ENCODE measurements around the gene TMX2. TPM values are rescaled to one million over a fixed set of nuclear protein-coding genes. Genes with fewer than 3 reads are reported as not detected.
A peak's percentile ranks its signal among the peaks of the same experiment; 100 is the strongest.

The TMX2 gene
- total and polyA plus RNA-seq, 3 experiments from 2014 or later = 89.9 to 131 (median 129) TPM

DNA sequence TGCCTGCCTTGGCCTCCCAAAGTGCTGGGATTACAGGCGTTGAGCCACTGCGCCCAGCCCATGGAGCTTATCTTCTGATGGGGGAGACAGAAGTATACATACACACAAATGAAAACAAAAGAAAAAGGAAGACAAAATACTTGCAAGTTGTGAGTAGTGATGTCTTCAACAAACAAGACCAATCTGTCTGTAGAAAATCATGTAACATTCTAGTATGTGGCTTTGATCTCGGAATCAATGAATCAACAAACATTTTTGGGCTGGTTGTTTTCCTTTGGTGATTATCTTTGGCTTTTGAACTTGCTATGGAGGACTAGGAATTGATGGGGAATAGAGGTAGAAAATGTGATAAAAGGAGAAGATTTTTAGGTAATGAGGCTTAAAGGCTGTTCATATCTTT is 45.8 kb downstream of the TMX2 start:
- Mint-ChIP-seq H3K27ac (peak overlapping the region in 1 of 8 donors; percentile 0), H3K4me3 (no peak overlapping the region), H3K36me3 (peaks cover 0 to 7% (median 0%) of the 10 kb centered on the region in 3 donors), H3K4me1 (no peaks in the 10 kb centered on the region), H3K27me3 (no peaks in the 10 kb centered on the region), H3K9me3 (no peaks in the 10 kb centered on the region)
- no peak overlapping the region for H3K4me3 ChIP-seq (ENCODE audit: low read length)
- CTCF ChIA-PET = interaction anchor here (1.6 kb wide), 1 partner anchor 42 kb away, joined by 7 read pairs; no protein-coding TSS in a partner anchor
- no peak for DNase-seq
- H3K36me3 ChIP-seq (ENCODE audit: insufficient read depth, low read length) = no peaks in the 10 kb centered on the region
- no peaks in the 10 kb centered on the region for H3K4me1 ChIP-seq (ENCODE audit: insufficient read depth, low read length)
- POLR2A ChIA-PET = no interaction called here
- H3K27me3 ChIP-seq (ENCODE audit: insufficient read depth, low read length, poor library complexity, severe bottlenecking) = no peaks in the 10 kb centered on the region
- no peaks in the 10 kb centered on the region for H3K9me3 ChIP-seq (ENCODE audit: low read length)
- H3K27ac ChIP-seq (ENCODE audit: low read depth, low read length) = no peak overlapping the region

DNA sequence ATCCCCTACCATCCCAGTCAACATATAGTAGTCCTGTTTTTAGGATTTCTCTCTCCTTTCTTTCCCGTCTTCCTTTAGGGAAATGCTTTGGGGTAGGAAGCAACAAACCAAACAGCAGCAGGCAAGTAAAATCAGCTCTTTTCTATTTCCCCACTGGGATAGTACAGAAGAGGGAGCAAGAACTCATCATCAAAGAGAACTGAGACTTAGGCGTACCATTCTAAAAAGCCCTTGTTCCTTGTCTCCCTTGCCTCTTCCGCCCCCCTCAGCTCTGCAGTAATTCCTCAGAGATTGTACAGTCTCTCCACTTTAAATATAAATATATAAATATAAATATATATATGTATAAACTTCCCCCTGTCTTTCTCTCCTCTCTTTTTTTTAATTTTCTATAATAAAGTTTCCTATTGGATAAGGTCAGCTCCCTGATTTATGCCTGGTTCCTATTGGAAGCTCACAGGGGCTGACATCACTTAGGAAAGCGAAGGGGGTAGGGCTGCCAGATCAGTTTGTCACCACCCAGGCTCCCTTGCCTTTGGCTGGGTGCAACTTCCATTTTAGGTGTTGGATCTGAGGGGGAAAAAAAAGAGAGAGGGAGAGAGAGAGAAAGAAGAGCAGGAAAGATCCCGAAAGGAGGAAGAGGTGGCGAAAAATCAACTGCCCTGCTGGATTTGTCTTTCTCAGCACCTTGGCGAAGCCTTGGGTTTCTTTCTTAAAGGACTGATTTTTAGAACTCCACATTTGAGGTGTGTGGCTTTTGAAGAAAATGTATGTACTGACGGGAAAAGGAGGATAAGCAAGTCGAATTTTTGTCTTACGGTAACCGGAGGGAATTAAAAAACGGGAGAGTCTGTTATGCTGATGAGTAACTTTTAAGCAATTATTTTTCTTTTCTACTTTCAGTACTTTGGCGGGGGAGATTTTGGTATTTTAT is 49.2 kb downstream of the TMX2 start, which contains the start of gene CTNND1:
Gene CTNND1 (plus strand): TSS at position 502 of the 934 bp plus-strand sequence. CDS start 29,677 bp downstream, outside the sequence.
- H3K4me3 ChIP-seq (ENCODE audit: low read length) = no peak within 1 kb of the TSS
- POLR2A ChIA-PET = interaction anchor here (0.6 kb wide), 1 partner anchor 973 kb away, joined by 6 read pairs; no protein-coding TSS in a partner anchor
- Mint-ChIP-seq H3K27me3 (no peaks in the 10 kb centered on the region), H3K27ac (peak within 1 kb of the TSS in 3 of 8 donors; percentile 17 to 92 (median 59)), H3K4me3 (no peak within 1 kb of the TSS), H3K36me3 (peaks cover 0 to 7% (median 3%) of the 10 kb centered on the region in 3 donors), H3K9me3 (no peaks in the 10 kb centered on the region), H3K4me1 (no peaks in the 10 kb centered on the region)
- CTCF ChIA-PET = interaction anchor here (0.6 to 1.8 kb wide), 2 partner anchors 10 to 259 kb away, joined by 3 to 6 read pairs; partner anchors contain the start of gene BTBD18
- H3K27ac ChIP-seq (ENCODE audit: low read depth, low read length) = peak within 1 kb of the TSS; percentile 83
- no peak for DNase-seq
- H3K9me3 ChIP-seq (ENCODE audit: low read length) = no peaks in the 10 kb centered on the region
- no peaks in the 10 kb centered on the region for H3K4me1 ChIP-seq (ENCODE audit: insufficient read depth, low read length)
- no peaks in the 10 kb centered on the region for H3K36me3 ChIP-seq (ENCODE audit: insufficient read depth, low read length)
- H3K27me3 ChIP-seq (ENCODE audit: insufficient read depth, low read length, poor library complexity, severe bottlenecking) = no peaks in the 10 kb centered on the region

DNA sequence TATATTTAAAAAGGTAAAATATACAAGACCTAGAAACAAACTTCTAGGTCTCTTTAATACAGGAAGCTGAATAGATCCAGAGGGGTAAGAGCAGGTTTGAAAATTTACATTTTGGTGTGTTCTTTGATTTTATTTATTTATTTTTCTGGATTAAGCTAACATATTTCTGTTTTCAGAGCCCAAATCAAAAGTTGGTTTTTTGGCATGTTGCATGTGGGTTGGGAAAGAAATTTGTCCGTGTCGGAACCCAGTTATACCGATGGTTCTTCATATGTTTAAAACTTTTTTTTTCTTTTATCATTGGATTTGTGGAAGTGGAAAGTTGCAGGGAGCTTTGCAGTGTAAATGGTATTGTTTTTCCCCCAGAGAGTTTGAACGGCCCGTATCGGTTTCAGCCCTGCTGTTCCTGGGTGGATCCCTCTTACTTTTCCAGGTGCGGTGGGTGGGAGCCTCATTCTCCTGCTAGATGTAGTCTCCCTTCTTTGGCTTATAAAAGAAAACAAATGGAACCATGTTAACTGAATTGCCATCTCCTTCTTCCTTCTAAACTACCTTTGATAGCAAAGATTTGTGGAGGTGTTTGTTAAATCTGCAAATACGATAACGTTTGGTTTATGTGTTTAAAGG is 50.0 kb downstream of the TMX2 start:
- Histone ChIP-seq H3K9me3 (ENCODE audit: low read length) (no peaks in the 10 kb centered on the region), H3K27me3 (ENCODE audit: insufficient read depth, low read length, poor library complexity, severe bottlenecking) (no peaks in the 10 kb centered on the region), H3K36me3 (ENCODE audit: insufficient read depth, low read length) (no peaks in the 10 kb centered on the region), H3K27ac (ENCODE audit: low read depth, low read length) (peak overlapping the region; percentile 83), H3K4me3 (ENCODE audit: low read length) (no peak overlapping the region), H3K4me1 (ENCODE audit: insufficient read depth, low read length) (no peaks in the 10 kb centered on the region)
- Mint-ChIP-seq H3K36me3 (peaks cover 0 to 7% (median 4%) of the 10 kb centered on the region in 3 donors), H3K27me3 (no peaks in the 10 kb centered on the region), H3K9me3 (no peaks in the 10 kb centered on the region), H3K4me1 (no peaks in the 10 kb centered on the region), H3K27ac (peak overlapping the region in 1 of 8 donors; percentile 70), H3K4me3 (no peak overlapping the region)
- ChIA-PET POLR2A (no interaction called here), CTCF (no interaction called here)
- DNase-seq = no peak

DNA sequence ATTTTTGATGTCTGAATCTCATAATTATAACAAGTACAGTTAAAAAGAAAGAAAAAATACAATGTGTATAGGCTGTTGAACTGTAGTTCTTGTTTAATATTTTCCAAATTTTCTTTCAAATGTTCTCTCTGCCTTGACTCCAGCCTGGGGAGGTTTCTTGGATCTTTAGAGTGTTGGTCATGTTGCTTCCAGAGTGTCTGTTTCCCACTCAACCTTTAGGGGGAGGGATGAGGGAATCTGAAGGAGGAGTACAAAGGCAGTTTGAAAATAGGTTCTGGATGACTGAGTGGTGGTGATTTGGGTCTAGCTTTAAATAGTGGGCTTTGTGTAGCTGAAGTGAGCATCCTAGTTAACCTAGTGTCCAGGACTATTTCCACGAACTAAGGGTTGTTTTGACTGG is 51.2 kb downstream of the TMX2 start:
- ChIA-PET CTCF (no interaction called here), POLR2A (no interaction called here)
- no peak for DNase-seq
- Histone ChIP-seq H3K27me3 (ENCODE audit: insufficient read depth, low read length, poor library complexity, severe bottlenecking) (no peaks in the 10 kb centered on the region), H3K27ac (ENCODE audit: low read depth, low read length) (no peak overlapping the region), H3K4me1 (ENCODE audit: insufficient read depth, low read length) (no peaks in the 10 kb centered on the region), H3K36me3 (ENCODE audit: insufficient read depth, low read length) (no peaks in the 10 kb centered on the region), H3K9me3 (ENCODE audit: low read length) (no peaks in the 10 kb centered on the region), H3K4me3 (ENCODE audit: low read length) (no peak overlapping the region)
- no peaks in the 10 kb centered on the region for H3K9me3 Mint-ChIP-seq
- H3K4me3 Mint-ChIP-seq = no peak overlapping the region
- H3K4me1 Mint-ChIP-seq = no peaks in the 10 kb centered on the region
- H3K36me3 Mint-ChIP-seq = peaks cover 0 to 7% (median 4%) of the 10 kb centered on the region in 3 donors
- peak overlapping the region in 1 of 8 donors; percentile 27 for H3K27ac Mint-ChIP-seq
- no peaks in the 10 kb centered on the region for H3K27me3 Mint-ChIP-seq

DNA sequence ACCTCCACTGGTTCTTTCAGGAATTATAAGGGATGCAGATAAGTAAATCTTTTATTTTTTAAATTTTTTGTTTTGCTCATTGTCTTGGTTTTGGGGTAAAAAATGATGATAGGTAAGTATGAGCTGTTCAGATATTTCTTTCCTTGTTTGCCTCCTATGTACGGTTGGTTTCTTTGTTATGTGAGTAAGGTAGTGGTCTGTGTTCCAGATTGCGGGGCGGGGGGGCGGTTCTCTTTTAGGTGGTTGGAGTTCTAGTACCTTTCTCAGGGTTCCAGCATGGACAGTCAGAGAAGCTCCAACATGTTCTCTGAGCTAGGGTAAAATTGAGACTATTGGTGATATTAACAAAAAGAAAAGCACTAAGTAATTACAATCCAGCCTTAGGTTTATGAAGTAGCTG is 51.6 kb downstream of the TMX2 start:
- no peaks in the 10 kb centered on the region for H3K27me3 Mint-ChIP-seq
- H3K4me3 Mint-ChIP-seq = no peak overlapping the region
- H3K4me3 ChIP-seq (ENCODE audit: low read length) = no peak overlapping the region
- ChIA-PET POLR2A (no interaction called here), CTCF (no interaction called here)
- no peaks in the 10 kb centered on the region for H3K9me3 ChIP-seq (ENCODE audit: low read length)
- no peak overlapping the region for H3K27ac Mint-ChIP-seq
- no peaks in the 10 kb centered on the region for H3K9me3 Mint-ChIP-seq
- peaks cover 0 to 7% (median 4%) of the 10 kb centered on the region in 3 donors for H3K36me3 Mint-ChIP-seq
- no peak overlapping the region for H3K27ac ChIP-seq (ENCODE audit: low read depth, low read length)
- no peak for DNase-seq
- no peaks in the 10 kb centered on the region for H3K27me3 ChIP-seq (ENCODE audit: insufficient read depth, low read length, poor library complexity, severe bottlenecking)
- H3K4me1 Mint-ChIP-seq = no peaks in the 10 kb centered on the region
- H3K36me3 ChIP-seq (ENCODE audit: insufficient read depth, low read length) = no peaks in the 10 kb centered on the region
- no peaks in the 10 kb centered on the region for H3K4me1 ChIP-seq (ENCODE audit: insufficient read depth, low read length)

DNA sequence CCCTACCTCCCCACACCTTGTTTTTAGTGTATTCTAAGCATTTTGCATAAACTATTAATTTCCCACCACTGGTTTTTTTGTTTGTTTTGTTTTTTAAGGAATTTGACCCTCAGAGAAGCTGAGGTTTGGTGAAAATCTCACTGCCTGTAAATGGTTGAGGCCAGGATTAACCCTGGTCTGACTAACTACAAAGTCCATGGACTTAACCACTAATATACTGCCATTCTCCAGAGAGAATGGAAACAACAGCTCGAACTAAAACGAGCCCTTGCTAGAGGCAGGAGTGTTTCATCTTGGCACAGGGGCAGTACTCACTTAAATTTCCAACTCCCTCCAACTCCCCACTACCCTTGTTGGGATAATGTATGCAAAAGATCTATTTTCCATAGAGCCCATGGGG is 52.2 kb downstream of the TMX2 start:
- Mint-ChIP-seq H3K4me1 (no peaks in the 10 kb centered on the region), H3K27ac (no peak overlapping the region), H3K9me3 (no peaks in the 10 kb centered on the region), H3K27me3 (no peaks in the 10 kb centered on the region), H3K36me3 (peaks cover 0 to 8% (median 4%) of the 10 kb centered on the region in 3 donors), H3K4me3 (no peak overlapping the region)
- Histone ChIP-seq H3K4me1 (ENCODE audit: insufficient read depth, low read length) (no peaks in the 10 kb centered on the region), H3K4me3 (ENCODE audit: low read length) (no peak overlapping the region), H3K27ac (ENCODE audit: low read depth, low read length) (no peak overlapping the region), H3K9me3 (ENCODE audit: low read length) (no peaks in the 10 kb centered on the region), H3K27me3 (ENCODE audit: insufficient read depth, low read length, poor library complexity, severe bottlenecking) (no peaks in the 10 kb centered on the region), H3K36me3 (ENCODE audit: insufficient read depth, low read length) (no peaks in the 10 kb centered on the region)
- DNase-seq = no peak
- POLR2A ChIA-PET = no interaction called here
- CTCF ChIA-PET = no interaction called here

DNA sequence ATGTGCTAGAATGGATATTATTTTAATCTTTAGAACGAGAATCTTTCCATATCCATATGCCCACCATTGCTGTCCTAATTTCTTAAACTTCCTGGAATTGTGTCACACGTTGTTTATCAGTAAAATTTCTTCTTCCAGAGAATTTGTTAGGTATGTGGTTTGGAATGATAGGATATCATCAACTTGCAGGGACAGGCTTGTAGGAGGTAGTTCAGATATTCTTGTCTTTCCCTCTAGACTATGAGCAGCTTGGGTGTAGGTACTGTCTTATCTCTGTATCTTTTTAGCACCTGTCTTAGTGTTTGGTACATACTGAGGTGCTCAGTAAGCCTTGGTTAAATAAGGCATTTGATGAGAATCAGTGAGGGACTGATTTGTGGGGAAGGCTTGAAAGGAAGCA is 52.6 kb downstream of the TMX2 start:
- H3K27me3 ChIP-seq (ENCODE audit: insufficient read depth, low read length, poor library complexity, severe bottlenecking) = no peaks in the 10 kb centered on the region
- H3K9me3 ChIP-seq (ENCODE audit: low read length) = no peaks in the 10 kb centered on the region
- no peaks in the 10 kb centered on the region for H3K36me3 ChIP-seq (ENCODE audit: insufficient read depth, low read length)
- H3K27ac ChIP-seq (ENCODE audit: low read depth, low read length) = no peak overlapping the region
- DNase-seq = no peak
- Mint-ChIP-seq H3K4me1 (no peaks in the 10 kb centered on the region), H3K4me3 (no peak overlapping the region), H3K27me3 (no peaks in the 10 kb centered on the region), H3K36me3 (peaks cover 0 to 7% (median 4%) of the 10 kb centered on the region in 3 donors), H3K27ac (peak overlapping the region in 1 of 8 donors; percentile 37), H3K9me3 (no peaks in the 10 kb centered on the region)
- H3K4me1 ChIP-seq (ENCODE audit: insufficient read depth, low read length) = no peaks in the 10 kb centered on the region
- ChIA-PET CTCF (no interaction called here), POLR2A (no interaction called here)
- no peak overlapping the region for H3K4me3 ChIP-seq (ENCODE audit: low read length)

DNA sequence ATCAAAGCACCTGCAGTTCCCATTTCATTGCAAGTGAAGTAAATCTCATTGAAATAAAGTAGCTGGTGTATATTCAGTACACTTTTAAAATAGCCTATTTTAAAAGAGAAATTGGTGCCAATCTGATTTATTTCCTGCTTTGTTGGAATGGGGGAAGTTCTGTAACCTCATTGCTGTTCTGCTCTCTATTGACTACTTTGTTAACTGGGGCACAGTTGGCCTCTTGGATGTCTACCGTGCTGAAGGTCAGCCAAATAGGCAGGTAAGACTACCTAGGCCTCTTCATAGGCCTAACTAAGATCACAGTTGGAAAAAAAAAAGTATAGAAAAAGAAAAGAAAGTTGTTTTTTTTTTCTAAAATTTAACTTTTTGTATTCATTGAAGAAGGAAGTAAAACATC is 58.4 kb downstream of the TMX2 start:
- H3K36me3 ChIP-seq (ENCODE audit: insufficient read depth, low read length) = no peaks in the 10 kb centered on the region
- no peak overlapping the region for H3K4me3 Mint-ChIP-seq
- POLR2A ChIA-PET = interaction anchor here (0.6 kb wide), 1 partner anchor 9 kb away, joined by 7 read pairs; no protein-coding TSS in a partner anchor
- peaks cover 3 to 6% (median 5%) of the 10 kb centered on the region in 3 donors for H3K4me1 Mint-ChIP-seq
- H3K27ac Mint-ChIP-seq = no peak overlapping the region
- no peaks in the 10 kb centered on the region for H3K9me3 Mint-ChIP-seq
- peaks cover 2 to 5% (median 4%) of the 10 kb centered on the region in 3 donors for H3K36me3 Mint-ChIP-seq
- H3K9me3 ChIP-seq (ENCODE audit: low read length) = no peaks in the 10 kb centered on the region
- H3K4me3 ChIP-seq (ENCODE audit: low read length) = no peak overlapping the region
- no peak overlapping the region for H3K27ac ChIP-seq (ENCODE audit: low read depth, low read length)
- H3K4me1 ChIP-seq (ENCODE audit: insufficient read depth, low read length) = no peaks in the 10 kb centered on the region
- no peaks in the 10 kb centered on the region for H3K27me3 ChIP-seq (ENCODE audit: insufficient read depth, low read length, poor library complexity, severe bottlenecking)
- no peak for DNase-seq
- peaks cover 0 to under 1% of the 10 kb centered on the region in 2 donors for H3K27me3 Mint-ChIP-seq
- CTCF ChIA-PET = interaction anchor here (1.0 to 1.1 kb wide), 2 partner anchors 12 to 30 kb away, joined by 3 read pairs; no protein-coding TSS in a partner anchor
